Stimulated activated CD8-positive, alpha-beta memory T cell treated with anti-CD3 and anti-CD28 coated beads, Interleukin-12 subunit alpha, Interleukin-12 subunit beta, amount 100 ng/mL, for 24 hours (primary cell): ENCODE measurements around the gene TSPYL4.
"Not testable (repeated sequence)": the region's sequence is repeated elsewhere in the genome, so short reads cannot be mapped to it uniquely, and the experiment has no call there.

ENCODE experiments used
- DNase-seq: peaks from one replicate; pipeline ENCODE4 v3.0.0-alpha.2; 2020; ENCODE audit errors: extremely low read depth

The TSPYL4 gene

DNA sequence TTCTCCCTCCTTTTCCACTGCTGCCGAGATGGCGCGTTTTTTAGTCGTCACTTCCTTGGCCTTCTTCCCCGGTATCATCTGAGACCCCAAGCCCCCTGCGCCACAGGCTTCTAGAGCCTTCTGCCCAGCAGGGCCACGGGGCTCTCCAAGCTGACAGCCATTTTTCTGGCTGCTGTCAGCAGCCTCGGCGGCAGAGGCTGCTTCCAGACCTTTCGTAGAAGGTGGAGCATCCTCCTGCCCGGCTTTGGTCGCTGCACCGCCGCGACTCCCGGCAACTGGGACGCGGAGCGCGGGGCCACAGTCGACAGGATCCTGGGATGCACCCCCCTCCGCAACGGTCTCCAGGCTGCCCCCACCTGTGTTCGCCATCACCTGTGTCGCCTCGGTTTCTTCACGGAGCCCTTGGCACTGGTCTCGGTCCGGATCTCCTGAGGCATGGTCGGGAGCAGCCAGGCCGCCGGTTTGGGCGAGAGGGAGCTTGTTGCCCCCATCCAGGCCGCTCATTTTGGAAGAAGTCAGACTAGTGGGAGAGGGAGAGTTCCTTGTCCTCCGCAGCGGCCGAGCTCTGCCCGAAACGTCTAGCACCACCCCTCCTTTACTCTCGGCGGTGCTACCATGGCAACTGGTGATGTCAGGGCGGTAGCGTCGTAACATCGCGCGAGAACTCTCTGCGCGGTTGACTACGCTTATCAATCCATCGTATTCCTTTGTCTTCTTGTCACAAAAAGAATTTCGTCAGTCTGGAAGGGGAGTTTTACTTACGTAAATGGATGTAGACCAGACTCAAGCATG is at the start of gene TSPYL4:
TSPYL4 (minus strand) TSS at position 571 of the 792 bp plus-strand sequence; CDS start at position 504, 67 bp downstream.
- DNase-seq: peak; percentile 67

DNA sequence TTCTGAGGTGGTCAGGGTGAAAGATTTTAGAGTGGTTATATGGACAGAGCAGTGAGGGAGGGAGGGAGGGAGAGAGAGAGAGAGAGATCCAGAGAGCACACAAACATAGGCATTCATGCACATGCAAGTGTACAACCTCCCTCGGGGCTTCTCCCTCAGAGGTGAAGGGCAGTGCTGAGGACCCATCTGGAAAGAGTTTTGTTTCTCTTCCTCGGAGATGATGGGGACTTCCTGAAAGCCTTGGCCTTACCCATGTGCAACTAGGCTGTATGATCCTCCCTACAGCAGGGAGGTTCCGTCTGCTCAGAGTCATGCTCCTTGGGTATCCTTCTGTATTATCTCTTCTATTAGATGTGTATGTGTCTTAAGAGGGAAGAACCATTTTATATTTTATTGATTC is 47.2 kb upstream of the TSPYL4 start:
- no peak for DNase-seq

DNA sequence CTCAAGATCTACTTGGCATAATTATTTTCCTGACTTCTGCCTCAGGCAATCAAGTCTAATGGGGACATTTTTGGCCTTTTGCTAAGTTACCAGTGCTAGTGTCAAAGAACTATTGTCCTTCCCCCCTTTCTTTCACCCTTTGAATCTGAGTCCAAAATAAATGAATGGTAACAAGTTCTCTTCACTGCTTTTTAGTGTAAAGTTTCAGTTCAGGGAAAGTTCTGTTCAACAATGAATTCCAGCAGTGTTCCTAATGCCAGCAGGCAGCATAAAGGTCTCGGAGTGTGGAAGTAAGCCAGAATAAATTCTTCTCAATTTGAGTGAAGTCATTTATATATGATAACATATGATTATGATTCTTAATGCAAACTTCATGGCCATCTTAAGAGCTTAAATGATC is 46.7 kb upstream of the TSPYL4 start:
- no peak for DNase-seq

- no peak for DNase-seq
Measured at GRCh38 chr6:116298973-116299372, 45.1 kb upstream of the TSPYL4 start.

DNA sequence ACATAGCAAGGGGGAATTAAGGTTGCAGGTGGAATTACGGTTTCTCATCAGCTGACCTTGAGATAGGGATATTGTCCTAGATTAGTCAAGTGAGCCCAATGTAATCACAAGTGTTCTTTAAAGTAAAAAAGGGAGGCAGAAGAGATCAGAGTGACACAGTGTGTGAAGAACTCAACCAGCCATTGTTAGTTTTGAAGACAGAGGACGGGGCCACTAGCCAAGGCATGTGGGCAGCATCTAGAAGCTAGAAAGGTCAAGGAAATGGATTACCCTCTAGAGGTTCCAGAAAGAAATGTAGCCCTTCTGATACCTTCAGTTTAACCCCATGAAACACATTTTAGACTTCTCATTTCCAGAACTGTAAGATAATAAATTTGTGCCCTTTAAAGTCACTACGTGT is 44.4 kb upstream of the TSPYL4 start:
- no peak for DNase-seq

DNA sequence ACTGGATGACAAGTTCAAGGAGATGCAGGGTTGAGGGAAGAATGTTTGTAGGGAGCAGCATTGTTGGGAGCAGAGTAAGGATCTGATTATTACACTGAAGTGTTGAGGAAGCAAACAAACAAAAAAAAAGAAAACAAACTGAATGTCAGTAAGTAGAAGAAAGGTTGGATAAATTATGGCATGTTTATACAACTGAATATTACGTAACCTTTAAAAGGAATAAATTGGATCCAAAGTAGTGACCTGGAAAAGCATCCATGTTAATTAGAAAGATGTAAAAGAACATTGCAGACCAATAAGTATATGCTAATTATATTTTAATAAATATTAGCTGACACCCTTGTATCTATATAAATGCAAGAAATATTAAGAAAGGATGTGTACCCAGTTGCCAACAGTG is 38.7 kb upstream of the TSPYL4 start:
- DNase-seq: no peak

DNA sequence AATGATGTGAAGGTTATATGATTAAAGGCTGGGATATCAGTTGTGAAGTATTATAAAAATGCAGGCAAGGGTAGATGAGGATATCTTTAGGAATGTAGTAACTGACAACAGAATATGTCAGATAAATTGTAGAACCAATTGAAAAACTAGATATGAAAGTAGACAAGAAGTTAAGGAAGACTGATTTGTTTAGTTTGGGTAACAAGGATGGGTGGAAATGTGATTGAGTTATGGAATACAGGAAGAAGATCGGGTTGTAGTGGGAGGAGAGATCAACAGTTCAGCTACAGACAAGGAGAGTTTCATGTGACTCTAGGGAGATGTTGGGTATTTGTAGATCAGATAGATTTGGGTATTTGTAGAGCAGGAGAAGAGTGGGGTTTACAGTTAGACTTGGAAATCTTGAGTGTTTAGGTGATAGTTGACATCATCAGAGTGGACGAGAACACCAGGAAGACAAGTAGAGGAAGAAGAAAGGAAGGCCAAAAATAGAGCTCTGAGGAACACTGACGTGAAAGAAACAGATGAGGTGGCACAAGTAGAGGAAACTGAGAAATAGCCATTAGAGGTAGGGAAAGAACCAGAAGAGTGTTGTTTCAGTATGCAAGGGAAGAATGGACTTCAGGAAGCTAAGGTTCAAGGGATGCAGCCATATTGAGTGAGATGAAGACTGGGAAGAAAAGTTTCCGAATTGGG is 38.0 kb upstream of the TSPYL4 start:
- no peak for DNase-seq

GRCh38 chr6:116290799-116291198 is 36.9 kb upstream of the TSPYL4 start:
- no peak for DNase-seq

- DNase-seq: no peak
Measured at GRCh38 chr6:116289876-116290275, 36.0 kb upstream of the TSPYL4 start.

GRCh38 chr6:116287689-116288282 is 33.9 kb upstream of the TSPYL4 start:
- no peak for DNase-seq

GRCh38 chr6:116286773-116287358 is 33.0 kb upstream of the TSPYL4 start:
- DNase-seq: no peak

DNA sequence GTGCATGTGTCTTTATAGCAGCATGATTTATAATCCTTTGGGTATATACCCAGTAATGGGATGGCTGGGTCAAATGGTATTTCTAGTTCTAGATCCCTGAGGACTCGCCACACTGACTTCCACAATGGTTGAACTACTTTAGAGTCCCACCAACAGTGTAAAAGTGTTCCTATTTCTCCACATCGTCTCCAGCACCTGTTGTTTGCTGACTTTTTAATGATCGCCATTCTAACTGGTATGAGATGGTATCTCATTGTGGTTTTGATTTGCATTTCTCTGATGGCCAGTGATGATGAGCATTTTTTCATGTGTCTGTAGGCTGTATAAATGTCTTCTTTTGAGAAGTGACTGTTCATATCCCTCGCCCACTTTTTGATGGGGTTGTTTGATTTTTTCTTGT is 31.1 kb upstream of the TSPYL4 start:
- DNase-seq: not testable (repeated sequence)

DNA sequence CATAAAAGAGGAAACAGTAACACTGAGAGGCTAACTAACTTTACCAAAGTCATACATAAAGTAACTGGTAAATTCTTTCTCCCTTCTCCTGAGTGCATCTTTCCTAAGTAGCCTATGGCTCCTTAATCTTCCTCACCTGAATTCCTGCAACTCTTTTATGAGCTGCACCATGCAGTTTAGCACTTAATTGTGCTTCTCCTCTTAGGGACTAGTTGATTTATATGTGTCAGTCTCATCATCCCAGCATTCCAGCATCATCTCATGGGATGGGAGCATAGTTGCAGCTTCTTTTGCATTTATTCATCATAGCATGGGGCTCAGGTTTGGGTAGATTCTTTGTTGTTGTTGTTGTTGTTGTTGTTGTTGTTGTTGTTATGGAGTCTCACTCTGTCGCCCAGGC is 29.3 kb upstream of the TSPYL4 start:
- DNase-seq: no peak

GRCh38 chr6:116282698-116283097 is 28.8 kb upstream of the TSPYL4 start:
- DNase-seq: no peak

DNA sequence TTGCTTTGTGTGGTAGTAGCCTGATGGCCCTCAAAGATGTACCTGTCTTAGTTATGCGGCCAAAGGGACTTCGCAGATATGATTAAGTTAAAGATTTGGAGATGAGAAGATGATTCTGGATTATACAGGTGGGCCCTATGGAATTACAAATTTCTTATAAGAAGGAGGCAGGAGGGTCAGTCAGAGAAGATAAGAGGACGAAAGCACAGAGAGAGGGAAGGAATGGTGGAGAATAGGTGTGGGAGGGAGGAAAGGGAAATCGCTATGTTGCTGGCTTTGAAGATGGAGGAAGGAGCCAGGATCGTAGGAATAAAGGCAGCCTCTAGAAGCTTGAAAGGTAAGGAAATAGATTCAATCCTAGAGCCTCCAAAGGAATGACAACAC is 27.1 kb upstream of the TSPYL4 start:
- no peak for DNase-seq

DNA sequence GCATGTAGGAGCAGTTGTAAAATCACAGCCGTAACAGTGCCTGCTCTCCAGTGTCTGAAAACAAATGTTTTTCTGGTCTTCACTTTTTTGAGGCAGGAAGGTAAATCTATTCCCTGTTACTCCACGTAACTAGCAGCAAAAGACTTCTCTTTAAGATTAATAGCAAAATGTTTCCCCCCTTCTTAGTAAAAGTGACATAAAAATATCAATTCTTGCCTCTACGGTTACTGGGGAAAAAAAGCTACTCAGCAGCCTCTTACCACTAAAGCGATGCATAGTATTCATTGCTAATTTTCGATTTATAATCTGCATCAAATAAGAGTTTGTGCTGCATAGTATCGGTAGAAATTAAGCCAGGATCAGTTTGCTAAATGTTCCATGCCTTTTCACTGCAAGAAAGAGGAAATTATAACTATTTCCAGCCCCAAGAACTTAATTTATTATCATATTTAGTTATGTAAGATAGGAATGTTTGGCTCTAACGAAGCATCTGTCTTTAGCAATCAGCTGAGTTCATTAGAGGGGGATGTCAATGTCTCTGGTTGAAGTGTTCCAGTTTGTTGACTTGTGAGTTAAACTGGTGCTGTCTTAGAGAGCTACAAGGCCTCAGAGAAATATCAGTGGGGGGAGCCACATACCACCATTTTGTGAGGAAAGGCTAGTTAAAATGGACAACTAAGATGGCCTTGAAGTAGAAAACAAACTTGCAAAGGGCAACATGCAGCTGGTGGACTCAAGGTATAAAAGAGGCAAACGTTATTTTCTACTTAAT is 26.5 kb upstream of the TSPYL4 start:
- no peak for DNase-seq

DNA sequence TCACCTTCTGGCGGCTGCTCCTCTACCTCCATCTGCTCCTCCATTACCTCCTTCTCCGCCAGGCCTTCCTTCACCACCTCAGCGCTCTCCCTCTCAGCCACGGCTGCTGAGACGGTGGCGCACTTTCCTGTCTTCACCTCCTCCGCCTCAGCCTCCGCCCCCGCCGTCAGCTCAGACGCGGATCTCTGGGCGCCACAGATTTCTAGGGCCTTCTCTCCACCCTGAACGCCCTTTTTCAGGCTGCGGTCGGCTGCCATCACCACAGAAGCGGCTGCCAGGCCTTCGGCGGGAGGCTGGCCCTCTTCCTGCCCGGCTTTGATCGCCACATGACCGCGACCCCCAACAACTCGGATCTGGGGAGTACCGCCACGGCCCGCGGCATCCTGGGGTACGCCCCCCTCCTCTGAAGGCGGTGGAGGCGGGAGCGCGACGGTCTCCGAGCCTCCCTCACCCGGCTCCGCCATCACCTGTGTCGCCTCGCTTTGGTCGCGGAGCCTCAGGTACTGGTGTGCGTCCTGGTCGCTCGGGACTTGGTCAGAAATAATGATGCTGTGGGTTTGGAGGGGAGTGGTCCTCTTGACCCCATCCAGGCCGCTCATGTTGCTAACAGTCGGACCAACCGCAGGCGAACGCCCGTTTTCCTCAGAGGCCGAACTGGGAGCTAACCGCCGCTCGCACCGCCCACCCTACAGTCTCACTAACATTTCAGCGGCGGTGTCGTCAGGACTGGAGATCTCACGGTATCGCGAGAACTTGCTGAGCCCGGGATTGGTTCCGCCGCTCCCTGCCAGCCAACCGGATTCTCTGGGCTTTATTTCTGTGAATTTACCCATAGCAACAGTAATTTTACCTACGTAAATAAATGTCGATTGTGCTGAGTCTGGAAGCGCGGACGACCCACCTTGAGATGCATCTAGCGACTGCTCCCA is 25.6 kb upstream of the TSPYL4 start, which contains the start of gene TSPYL1:
TSPYL1 (minus strand) TSS at position 699 of the 929 bp plus-strand sequence; CDS start at position 599, 100 bp downstream.
- DNase-seq: peak; percentile 79

- DNase-seq: no peak
Measured at GRCh38 chr6:116278854-116279231, 25.0 kb upstream of the TSPYL4 start.

DNA sequence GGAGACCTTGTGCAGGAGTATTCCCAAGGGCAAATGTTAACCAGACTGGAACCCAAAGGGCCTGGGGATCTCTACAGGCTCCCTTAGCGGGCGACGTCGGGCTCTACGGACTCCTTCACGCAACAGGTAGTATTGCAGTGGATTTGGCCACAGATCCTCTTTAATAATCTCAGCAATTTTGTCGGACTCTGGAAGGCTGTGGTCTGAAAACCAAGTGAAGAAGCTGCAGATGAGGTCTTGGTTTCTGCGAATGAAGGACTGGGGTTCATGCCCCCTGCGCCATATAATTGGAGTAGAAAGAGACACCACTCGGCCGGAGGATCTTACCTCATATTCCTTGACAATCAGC is 24.6 kb upstream of the TSPYL4 start:
- DNase-seq: no peak

GRCh38 chr6:116277124-116277523 is 23.2 kb upstream of the TSPYL4 start:
- DNase-seq: no peak
